Right lobe of liver (tissue), 4 donors: ENCODE measurements around the gene ATP1A1.

ENCODE experiments used
- POLR2A ChIP-seq: fragments of 450-650 bp; IDR thresholded peaks from one replicate; pipeline ENCODE4 v1.6.1; 2017; ENCODE audit warnings: antibody characterized with exemption, mild to moderate bottlenecking
- TF ChIP-seq, protein P1 (sequence below), 4 donors: fragments of 200-600 bp in 3 of 4; fragments of 450-650 bp in 1 of 4; IDR thresholded peaks; one replicate each; pipeline versions ENCODE4 v1.5.1 to v1.8.0; 2016 to 2022; ENCODE audit warnings: antibody characterized with exemption in 4 of 4, mild to moderate bottlenecking in 2 of 4
- donor health status: DM: no; HTN: no; CAD: no.
- donor health status: DM: no; HTN: no; CAD: no.
- donor health status: DM: no; HTN: yes; CAD: no.

DNA sequence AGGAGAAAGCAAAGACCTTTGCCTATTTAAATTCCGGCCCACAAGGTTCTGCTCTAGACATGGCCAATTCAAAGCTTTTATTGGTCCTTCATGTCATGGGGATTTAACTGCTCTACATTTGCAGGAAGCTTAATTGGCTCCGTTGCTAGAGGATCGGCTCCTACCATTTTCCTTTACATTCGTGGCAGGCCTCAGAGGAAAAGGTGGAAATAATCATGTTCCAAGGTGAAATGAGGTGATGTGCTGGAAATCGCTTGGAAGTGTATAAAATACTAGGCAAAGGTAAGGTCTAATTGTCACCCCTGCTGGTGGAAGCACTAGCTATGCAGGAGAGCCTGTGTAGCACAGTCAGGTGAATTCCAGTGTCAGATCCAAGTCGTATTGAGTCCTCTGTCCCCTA, 55.5 kb downstream of the ATP1A1 start:
- TF ChIP-seq, protein P1, sequence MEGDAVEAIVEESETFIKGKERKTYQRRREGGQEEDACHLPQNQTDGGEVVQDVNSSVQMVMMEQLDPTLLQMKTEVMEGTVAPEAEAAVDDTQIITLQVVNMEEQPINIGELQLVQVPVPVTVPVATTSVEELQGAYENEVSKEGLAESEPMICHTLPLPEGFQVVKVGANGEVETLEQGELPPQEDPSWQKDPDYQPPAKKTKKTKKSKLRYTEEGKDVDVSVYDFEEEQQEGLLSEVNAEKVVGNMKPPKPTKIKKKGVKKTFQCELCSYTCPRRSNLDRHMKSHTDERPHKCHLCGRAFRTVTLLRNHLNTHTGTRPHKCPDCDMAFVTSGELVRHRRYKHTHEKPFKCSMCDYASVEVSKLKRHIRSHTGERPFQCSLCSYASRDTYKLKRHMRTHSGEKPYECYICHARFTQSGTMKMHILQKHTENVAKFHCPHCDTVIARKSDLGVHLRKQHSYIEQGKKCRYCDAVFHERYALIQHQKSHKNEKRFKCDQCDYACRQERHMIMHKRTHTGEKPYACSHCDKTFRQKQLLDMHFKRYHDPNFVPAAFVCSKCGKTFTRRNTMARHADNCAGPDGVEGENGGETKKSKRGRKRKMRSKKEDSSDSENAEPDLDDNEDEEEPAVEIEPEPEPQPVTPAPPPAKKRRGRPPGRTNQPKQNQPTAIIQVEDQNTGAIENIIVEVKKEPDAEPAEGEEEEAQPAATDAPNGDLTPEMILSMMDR (IDR thresholded peaks at IDR 0.05): no peak
- TF ChIP-seq POLR2A: no peak
